HG03045 (cell line): ENCODE results near the gene S100A13.

Source experiments
- ATAC-seq: cut with Tn5 transposase; IDR thresholded peaks from one replicate; pipeline ENCODE4 v1.9.1; 2021; ENCODE audit warnings: mild to moderate bottlenecking, moderate library complexity; ENCODE audit not compliant: unreplicated experiment

The S100A13 gene

GRCh38 chr1:153628638-153629342, 1.5 kb upstream of the S100A13 start:
- ATAC-seq, result no peak

GRCh38 chr1:153627715-153628626, 666 bp upstream of the S100A13 start, which contains the start of gene S100A1:
S100A1 (plus strand) TSS chr1:153628434; CDS start chr1:153630522, 2,088 bp downstream.
- ATAC-seq, result no peak

DNA sequence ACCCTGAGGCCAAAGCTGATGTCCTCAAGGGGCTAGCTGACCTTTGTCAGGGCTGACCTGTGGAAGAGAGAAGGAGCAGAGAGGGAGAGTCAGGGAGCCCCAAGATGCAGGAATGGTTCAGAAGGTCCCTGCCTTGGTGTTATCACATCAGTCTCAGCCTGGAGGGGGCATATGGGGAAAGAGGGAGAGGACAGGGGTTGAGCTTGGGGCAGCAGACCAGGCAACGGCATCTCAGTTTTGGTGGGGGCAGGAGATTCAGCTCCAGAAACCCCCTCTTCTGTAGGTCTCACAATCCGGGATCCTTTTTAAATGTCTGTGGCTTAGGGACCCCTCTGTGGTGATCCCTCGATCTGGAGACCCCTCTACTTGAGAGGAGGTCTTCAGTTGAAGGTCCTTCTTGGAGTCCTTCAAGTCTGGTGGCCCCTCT, 815 bp downstream of the S100A13 start:
- ATAC-seq, result no peak

- ATAC-seq, result no peak
Observed at GRCh38 chr1:153624965-153625611, 2.2 kb downstream of the S100A13 start.

- no peak for ATAC-seq
Observed at GRCh38 chr1:153623101-153623500, 4.2 kb downstream of the S100A13 start.

DNA sequence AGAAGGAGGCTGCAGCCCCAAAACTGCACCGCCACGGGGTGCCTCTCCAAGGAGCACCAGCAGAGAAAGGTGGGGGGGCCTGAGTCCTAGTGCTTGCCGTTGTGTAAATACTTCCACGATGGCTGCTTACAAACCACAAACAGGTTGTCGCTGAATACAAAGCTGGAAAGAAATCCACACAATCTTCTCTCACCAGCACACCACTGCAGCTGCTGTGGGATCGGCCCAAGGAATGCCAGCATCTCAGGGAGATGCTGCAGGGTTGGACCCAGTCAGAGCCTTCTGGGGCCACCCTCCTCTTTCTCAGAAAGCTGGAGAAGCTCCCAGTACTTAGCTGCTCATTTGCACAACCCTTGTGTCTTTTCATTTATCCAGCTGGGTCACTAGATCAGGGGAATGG, 8.1 kb downstream of the S100A13 start:
- no peak for ATAC-seq

GRCh38 chr1:153617663-153618062, 9.6 kb downstream of the S100A13 start:
- peak; percentile 70 for ATAC-seq

GRCh38 chr1:153616917-153617311, 10.4 kb downstream of the S100A13 start:
- ATAC-seq, result no peak

DNA sequence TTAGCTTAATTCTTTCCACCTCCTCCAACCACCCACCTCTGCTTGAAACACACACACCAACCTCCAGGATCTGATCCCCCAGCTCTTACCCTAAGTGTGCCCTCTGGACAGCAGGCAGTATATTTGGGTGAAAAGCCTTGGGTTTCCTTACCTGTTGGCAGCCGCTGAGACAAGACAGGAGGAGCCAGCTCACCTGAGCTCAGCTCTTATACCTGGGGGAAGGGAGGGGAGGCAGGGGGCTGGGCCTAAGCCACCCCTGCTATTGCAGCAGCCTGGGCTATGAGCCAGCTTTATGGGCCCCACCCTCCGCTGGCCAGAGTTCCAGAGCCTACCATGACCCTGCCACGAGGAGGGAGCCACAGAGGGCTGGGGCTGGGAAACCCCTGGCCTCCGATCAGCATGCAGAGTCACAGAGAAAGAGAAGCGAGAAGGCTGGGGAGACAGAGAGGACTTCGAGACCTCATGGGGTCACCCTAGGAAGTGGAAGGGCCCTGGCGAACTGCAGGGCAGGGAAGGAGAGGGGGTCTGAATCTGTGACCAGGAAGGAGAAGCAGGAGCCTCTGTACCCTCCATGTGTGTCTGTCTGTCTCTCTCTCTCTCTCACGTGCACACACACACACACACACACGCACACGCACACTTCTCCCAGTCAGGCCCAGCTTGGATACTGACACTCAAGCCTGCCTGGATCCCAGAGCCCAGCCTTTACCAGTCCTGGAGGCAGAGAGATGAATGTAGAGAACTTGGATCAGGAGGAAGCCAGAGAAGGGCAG, 11.0 kb downstream of the S100A13 start, which contains the start of gene S100A14:
TSS of gene S100A14 (minus strand) at position 182 of the 773 bp plus-strand sequence. CDS start 467 bp downstream, outside the sequence.
- ATAC-seq, result no peak

DNA sequence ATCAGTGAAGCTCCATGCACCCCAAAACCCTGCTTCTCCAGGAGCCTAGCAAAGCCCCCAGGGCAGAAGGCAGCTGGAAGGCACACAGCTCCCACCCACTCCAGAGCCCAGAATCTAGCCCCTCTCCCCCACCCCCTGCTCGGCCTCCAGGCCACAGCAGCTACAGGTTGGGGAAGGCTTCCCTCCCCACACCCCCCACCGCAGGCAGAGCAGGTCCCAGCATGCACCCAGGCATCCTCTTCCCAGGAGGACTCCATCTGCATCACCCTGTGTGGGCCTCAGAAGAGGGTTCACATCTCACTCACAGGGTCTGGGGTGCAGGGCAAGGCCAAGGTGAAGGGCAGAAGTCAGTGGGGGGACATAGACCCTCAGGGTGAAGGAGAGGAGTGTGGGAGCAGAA, 11.9 kb downstream of the S100A13 start:
- no peak for ATAC-seq

DNA sequence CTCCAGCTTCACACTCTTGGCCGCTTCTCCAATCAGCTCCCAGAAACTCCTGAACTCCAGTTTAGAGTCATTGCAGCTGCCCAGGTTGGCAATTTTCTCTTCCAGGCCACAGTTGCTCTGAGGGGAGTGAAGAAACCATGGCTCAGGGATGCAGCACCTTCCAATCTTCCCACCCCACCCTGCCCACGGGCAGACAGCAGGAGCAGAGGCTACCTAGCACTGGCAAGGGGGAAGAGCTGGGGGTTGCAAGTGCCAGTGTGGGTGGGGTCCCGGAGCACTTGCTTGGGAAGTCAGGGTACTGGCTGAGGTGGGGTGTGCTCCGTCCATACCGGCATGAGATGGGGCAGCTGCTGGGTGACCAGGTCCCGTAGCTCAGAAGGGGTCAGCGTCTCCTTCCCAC, 12.4 kb downstream of the S100A13 start:
- no peak for ATAC-seq

- ATAC-seq, result no peak
Observed at GRCh38 chr1:153614189-153614900, 13.0 kb downstream of the S100A13 start.

DNA sequence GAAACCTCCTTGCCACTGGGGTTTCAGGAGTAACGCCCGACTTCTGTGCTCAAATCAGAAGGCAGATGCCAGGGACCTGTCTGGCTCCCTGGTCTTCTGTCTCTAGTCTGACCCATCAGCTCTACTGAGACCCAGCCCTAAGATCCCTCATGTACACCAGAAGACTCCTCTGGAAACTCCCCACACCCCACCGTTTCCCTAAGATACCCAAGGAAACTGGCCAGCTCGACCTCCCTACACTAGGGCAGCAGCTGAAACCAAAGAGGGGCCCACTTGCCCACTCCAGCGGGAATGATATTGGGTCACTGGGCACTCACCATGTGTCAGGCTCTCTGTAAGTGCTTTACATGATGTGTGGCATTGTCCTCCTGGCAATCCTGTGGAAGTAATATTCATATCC, 13.9 kb downstream of the S100A13 start:
- no peak for ATAC-seq

DNA sequence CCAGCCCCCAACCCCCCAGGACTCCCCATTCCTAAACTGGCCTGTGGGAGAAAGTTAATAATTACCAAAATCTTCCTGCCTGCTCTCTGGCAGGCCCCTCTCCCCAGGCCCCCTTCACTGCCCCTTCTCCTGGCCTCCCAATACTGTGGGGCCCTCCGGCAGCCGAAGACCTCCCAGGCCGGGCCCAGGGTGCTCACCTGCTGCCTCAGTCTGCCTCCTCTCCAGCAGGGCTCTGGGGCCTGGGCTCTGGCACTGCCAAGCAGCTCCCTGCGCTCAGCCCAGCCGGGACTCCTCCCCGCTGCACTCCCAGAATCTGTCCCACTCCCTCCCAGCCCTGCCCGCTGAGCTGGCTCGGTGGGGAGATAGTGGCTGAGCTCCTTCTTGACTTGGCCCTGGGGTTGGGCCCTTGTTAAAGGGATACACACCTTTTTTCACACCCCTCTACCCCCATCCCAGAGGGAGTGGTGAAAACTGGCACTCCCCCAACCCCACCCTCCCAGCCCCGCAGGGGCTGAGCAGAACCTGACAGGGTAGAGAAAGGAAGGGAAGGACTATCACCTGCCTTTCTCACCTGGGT, 14.5 kb downstream of the S100A13 start, which contains the start of gene S100A16:
TSS of gene S100A16 (minus strand) at position 383 of the 577 bp plus-strand sequence. CDS start 4,986 bp downstream, outside the sequence.
- ATAC-seq, result no peak

- ATAC-seq, result no peak
Observed at GRCh38 chr1:153612111-153612754, 15.1 kb downstream of the S100A13 start.

DNA sequence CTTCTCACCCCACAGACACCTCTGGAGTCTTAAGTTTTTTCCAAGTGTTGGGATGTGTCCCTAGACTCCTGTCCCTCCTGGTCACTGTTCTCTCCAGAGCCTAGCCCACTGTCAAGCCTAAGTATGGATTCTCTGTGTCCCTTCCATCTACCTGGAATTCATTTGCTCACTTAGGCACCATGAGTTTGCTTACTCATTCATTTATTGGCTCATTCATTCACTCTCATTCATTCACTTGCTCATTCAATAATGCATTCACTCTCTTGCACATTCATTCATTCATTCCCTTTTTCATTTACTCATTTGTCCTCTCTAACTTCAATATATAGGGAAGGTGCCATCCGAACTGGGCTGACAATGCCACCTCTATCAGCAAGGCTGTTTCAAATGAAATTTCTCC, 15.9 kb downstream of the S100A13 start:
- ATAC-seq, result no peak

DNA sequence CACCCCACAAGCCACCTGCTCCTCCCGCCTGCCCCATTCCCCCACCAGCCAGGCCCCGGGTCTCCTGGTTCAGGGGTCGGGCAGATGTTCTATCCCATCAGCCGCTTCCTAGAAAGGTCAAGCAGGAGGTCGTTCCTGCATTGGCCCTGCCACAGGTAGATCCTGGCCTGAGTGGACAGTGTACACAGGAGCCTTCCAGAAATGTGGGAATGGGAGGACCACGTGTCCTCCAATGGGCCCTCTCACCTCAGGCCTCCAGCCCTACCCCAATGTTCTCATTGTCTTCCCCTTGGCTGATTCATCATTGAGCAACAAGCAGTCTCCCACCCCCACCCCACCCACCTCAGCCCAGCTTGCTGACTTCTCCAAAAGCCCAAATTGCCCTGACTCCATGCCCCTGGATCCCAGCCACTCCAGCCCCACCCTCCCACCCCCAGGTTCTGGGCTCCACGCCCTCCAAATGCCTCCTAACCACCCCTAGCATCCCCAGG, 16.4 kb downstream of the S100A13 start:
- ATAC-seq, result no peak

DNA sequence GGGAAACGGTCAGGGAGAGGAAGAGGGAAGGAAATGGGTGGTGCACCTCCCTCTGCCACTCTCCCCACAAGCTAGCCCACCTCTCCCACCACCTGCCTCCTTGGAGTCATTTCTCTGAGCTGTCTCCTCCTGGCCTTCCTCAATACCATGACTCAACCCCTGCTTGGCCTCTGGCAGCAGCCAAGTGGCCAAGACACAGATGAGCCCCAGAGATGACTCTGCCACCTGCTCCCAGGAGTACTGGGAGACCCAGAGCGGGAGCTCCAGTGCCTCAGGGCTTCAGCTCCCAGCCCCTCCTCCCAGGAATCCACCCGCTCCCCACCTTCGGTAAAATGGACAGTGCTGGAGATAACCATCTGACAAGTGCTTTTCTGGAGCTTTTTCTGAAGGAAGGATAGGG, 17.0 kb downstream of the S100A13 start:
- ATAC-seq, result no peak

DNA sequence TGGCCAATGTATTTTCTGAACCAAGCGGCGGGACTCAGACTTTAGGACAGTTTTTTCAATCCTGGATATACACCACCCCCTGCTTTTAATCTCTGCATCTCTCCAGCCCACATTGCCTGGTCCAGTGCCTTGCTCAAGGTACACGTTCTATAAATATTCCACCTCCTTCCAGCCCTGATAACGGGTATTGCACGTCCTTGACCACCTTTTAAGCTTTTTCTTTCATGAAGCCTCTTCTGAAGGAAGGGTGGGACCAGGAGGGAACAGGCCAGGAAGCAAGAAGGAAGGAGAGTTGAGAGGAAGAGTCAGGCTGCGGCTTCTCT, 17.8 kb downstream of the S100A13 start:
- ATAC-seq, result no peak
